ENCODE data around the gene PRDM4.

PRDM4 gene

DNA sequence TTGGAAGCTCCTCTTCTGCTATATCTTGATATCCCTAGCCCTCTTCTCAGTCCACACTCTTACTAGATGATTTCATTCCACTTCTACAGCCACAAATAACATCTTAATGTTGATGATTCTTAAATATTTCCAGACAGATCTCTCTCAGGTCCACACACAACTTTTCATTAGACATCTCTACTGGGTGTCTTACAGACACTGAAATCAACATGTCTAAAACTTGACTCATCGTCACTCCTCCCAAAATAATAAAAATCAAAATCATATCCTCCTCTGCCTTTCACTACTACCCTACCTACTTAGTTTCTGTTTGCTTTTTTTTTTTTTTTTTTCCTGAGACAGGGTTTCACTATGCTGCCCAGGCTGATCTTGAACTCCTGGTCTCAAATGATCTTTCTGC lies 11.9 kb downstream of the PRDM4 start:
- TF ChIP-seq GATA3 (IDR thresholded peaks at IDR 0.05; ENCODE audit: low read depth, low read length) (no peak), GATA2 (IDR thresholded peaks at IDR 0.05; ENCODE audit: low read depth, low read length) (no peak)

DNA sequence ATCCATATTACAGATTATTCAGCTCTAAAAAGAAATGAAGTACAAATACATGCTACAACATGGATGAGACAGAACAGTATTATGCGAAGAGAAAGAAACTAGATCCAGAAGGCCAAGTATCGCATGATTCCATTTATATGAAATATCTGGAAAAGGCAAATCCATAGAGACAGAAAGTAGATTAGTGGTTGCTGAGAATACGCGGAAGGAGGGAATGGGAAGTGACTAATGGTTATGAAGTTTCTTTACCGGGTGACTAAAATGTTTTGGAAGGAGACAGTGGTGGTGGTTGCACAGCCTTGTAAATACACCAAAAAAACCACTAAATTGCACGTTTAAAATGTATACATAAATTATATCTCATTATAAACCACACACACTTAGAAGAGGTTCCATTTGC lies 12.5 kb downstream of the PRDM4 start:
- TF ChIP-seq GATA3 (IDR thresholded peaks at IDR 0.05; ENCODE audit: low read depth, low read length) (no peak), GATA2 (IDR thresholded peaks at IDR 0.05; ENCODE audit: low read depth, low read length) (no peak)

DNA sequence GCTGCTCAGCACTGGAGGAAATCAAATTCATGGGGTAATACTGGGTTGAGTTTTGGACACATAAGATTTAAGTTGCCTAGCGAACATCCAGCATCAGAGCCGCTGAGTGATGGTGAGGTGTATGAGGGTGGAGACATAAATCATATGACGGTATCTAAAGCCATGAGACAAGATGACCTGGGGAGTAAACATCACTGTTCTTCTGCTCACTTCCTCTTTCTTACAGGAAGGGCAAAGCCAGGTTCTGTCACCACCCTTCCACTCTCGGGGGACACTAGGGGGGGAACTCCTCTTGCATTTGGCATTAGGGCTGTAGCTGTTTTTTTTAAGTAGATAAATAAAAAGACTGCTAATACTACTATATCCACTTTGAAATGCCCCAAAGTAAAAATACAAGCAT lies 24.0 kb downstream of the PRDM4 start:
- TF ChIP-seq GATA3 (IDR thresholded peaks at IDR 0.05; ENCODE audit: low read depth, low read length) (no peak), GATA2 (IDR thresholded peaks at IDR 0.05; ENCODE audit: low read depth, low read length) (no peak)

DNA sequence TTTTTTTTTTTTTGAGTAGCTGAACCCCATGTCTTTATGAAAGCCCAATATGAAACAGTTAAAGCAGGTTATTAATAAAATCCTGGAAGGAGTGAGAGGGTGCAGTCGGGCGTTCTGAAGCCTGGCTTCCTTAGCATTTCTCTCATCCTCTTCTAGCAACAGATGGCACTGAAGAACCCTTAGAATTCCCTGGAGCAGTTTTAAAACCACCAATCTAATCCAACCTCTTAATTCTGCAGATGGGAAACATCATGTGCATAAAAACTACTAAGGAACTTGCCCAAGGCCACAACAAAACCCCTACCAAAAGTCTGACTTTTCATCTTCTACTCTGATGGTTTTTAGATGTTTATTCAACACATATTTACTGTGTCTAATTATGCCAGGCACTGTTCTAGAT lies 25.2 kb downstream of the PRDM4 start:
- TF ChIP-seq GATA2 (IDR thresholded peaks at IDR 0.05; ENCODE audit: low read depth, low read length) (no peak), GATA3 (IDR thresholded peaks at IDR 0.05; ENCODE audit: low read depth, low read length) (no peak)

DNA sequence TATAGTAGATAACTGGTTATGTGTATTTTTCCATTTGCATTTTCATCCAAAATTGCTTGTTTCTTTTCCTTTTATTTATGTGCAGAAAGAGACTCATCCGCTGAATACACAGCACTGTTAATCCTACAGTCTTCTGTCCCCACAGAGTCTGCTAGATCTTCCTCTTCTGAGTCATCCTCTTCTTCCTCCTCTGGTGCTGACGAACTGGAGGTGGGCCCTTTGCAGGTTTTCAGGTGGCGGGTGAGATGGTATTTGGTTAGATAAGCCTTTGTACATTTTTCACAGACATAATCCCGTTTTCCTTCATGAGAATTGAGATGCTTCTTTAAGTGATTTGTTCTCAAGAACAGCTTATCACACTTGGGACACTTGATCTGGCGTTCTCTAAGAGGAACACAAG lies 26.8 kb downstream of the PRDM4 start:
- no peak for TF ChIP-seq GATA2 (IDR thresholded peaks at IDR 0.05; ENCODE audit: low read depth, low read length)
- no peak for TF ChIP-seq GATA3 (IDR thresholded peaks at IDR 0.05; ENCODE audit: low read depth, low read length)

DNA sequence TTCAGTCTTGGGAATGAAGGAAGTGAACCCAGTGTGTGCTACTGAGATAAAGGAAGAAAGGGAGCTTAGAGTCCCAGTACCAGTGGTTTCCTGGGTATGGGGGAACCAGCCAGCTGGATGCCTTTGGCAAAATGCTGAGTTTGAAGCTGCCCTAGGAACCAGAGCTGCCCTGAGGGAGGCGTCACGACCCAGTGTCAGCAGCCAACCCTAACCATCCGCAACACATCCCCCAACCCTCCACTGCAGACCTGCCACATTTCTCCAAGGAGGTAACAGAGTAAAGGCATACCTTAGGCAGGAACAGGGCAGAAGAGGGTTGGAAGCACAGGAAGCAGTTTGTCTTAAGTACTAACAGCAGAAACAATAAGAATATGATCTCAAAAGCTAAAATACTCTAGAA lies 28.6 kb downstream of the PRDM4 start:
- TF ChIP-seq GATA3 (IDR thresholded peaks at IDR 0.05; ENCODE audit: low read depth, low read length), result no peak
- no peak for TF ChIP-seq GATA2 (IDR thresholded peaks at IDR 0.05; ENCODE audit: low read depth, low read length)

DNA sequence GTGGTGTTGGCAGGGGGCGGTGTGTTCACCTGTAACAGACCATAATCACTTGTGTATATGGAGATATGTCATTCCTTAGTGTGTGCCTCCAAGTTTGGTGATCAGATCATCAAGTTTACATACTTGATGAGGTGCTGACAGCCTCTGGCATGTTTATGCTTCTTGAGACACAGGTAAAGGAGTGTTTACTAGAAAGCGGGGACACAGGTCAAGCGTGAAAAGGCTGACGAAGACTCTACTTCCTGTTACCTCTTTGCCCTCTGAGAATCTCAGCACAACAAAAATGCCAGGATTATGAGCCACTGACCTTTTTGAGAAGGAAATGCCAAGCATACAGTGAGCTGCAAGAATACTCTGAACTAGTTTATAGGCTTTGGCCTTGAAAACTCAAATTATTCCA lies 29.6 kb downstream of the PRDM4 start:
- TF ChIP-seq GATA2 (IDR thresholded peaks at IDR 0.05; ENCODE audit: low read depth, low read length) (no peak), GATA3 (IDR thresholded peaks at IDR 0.05; ENCODE audit: low read depth, low read length) (no peak)

DNA sequence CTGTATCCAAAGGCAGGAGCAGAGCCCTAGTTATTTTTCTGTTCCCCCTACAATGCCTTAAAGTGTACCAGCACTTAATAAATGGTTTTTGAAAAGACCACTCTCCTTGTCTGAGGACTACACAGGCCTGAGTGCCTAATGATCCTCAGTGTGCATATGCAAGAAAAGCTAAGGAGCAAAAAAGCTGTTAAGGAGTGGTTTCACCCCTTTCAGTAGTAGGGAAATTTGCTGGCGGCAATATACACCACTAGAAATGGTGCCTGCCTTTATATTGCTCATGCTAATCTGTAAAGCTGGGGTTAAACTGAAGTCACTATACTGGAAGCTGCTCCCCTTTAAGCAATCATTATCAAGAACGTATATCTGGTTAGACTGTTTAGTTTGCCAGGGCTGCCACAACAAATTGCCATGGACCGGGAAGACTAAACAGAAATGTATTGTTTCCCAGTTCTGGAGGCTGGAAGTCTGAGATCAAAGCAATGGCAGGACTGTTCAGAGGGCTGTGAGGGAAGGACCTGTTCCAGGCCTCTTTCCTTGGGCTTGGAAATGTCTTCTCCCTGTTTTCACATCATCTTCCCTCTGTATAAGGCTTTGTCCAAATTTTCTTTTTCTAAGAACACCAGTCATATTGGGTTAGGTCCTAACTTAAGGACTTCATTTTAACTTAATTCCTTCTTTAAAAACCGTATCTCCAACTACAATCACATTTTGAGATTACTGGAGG lies 30.2 kb downstream of the PRDM4 start:
- no peak for TF ChIP-seq GATA3 (IDR thresholded peaks at IDR 0.05; ENCODE audit: low read depth, low read length)
- TF ChIP-seq GATA2 (IDR thresholded peaks at IDR 0.05; ENCODE audit: low read depth, low read length), result no peak

DNA sequence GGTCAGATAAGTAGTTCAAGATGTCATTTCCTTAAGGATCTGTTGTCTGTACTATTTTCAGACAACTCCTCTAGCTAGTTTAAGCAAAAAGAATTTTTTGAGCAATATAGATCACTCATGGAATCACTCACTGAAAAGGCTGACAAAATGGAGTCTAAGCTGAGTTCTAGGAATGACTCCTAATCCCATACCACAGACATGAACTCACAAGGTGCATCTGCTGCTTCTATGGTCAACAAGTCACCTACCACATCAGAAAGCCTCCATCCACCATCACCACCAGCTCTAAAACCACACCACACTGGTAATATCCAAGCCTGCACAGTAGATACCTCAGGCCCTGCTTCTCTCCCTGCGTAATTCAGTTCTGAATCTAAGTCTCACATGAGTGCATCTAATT lies 42.3 kb downstream of the PRDM4 start:
- no peak for TF ChIP-seq GATA3 (IDR thresholded peaks at IDR 0.05; ENCODE audit: low read depth, low read length)
- TF ChIP-seq GATA2 (IDR thresholded peaks at IDR 0.05; ENCODE audit: low read depth, low read length), result no peak

DNA sequence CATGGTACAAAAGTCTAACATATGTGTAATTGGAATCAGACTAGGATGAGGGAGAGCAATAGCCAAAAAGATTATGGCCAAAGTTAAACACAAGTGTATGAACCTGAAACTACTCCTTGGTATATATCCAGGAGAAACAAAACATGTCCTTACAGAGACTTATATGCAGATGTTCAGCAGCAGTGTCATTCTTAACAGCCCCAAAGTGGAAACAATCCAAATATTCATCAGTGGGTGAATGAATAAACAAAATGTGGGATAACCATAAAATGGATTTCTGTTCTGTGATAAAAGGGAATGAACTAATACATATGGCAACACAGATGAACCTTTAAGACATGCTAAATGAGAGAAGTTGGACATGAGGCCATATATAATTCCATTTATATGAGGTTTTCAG lies 45.2 kb downstream of the PRDM4 start:
- TF ChIP-seq GATA3 (IDR thresholded peaks at IDR 0.05; ENCODE audit: low read depth, low read length), result no peak
- TF ChIP-seq GATA2 (IDR thresholded peaks at IDR 0.05; ENCODE audit: low read depth, low read length), result no peak

DNA sequence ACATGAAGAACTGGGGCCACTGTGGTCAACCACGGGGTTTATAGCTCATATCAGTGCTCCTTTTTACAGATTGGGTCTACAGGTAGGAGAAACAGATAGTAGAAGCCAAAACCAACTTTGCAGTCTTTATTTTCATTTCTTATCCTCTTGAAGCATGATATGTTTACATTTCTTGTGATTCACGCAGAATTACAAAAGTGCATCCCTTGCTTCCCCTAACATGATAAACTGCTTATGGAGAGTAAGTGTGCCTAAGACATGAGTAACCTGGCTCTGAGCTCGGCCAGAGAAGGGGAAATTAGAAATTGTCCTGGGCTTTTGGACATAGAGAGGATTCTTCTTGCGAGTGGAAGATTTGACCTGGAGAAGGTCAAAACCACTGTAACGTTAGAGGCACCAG lies 56.9 kb downstream of the PRDM4 start:
- TF ChIP-seq GATA3 (IDR thresholded peaks at IDR 0.05; ENCODE audit: low read depth, low read length), result no peak
- no peak for TF ChIP-seq GATA2 (IDR thresholded peaks at IDR 0.05; ENCODE audit: low read depth, low read length)

DNA sequence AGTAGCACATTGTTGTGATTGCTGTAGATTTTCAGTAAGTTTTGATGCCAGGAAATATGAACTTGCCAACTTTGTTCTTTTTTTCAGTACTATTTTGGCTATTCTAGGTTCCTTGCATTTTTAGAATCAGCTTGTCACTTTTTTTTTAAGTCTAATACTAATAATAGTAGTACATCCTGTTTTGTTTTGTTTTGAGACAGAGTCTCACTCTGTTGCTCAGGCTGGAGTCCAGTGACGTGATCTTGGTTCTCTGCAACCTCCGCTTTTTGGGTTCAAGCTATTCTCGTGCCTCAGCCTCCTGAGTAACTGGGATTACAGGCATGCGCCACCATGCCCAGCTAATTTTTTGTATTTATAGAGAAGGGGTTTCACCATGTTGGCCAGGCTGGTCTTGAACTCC lies 58.8 kb downstream of the PRDM4 start:
- no peak for TF ChIP-seq GATA2 (IDR thresholded peaks at IDR 0.05; ENCODE audit: low read depth, low read length)
- TF ChIP-seq GATA3 (IDR thresholded peaks at IDR 0.05; ENCODE audit: low read depth, low read length), result no peak

DNA sequence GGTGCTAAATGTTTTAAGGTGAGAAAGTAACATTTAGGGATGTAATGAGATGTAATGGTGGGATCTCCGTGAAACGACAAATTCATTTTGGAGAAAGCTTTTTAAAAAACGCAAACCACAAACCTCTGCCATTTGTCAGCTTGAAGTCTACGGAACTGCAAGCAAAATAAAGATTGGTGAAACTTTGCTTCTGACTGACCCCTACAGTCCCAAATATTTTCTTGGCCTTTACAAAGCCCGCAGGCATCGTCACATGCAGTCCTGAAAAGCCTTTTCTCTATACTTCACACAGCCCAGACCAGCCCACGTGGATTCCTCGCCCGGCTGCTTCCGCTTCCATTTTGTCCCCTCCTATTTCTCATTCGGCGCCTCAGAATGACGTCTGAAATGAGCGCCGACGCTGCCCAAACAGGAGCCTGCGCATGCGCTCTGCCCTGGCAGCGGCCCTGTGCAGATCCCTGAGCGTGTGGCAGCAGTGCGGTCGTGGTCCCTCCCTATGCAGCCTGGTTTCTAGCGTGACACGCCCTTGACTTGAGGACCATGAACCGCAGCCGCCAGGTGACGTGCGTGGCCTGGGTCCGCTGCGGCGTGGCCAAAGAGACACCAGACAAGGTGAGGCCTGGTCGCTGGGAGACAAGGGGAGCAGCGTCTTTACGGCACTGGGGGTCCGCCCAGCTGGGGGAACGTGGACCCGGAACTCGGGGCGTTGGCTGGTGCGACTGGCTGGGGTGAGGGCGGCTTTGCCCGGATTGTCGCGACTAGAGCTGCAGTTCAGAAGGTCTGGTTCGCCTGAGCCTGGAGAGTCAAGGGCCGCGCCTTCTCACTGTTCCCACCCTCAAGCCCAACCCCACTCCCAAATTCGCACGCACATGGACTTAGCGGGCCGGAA lies 75.3 kb downstream of the PRDM4 start, which contains the start of gene PWP1:
PWP1 (plus strand) TSS at position 440 of the 889 bp plus-strand sequence; CDS start at position 541, 101 bp downstream.
- TF ChIP-seq GATA3 (IDR thresholded peaks at IDR 0.05; ENCODE audit: low read depth, low read length) (no peak), GATA2 (IDR thresholded peaks at IDR 0.05; ENCODE audit: low read depth, low read length) (no peak; the same call in 1 of the 2 replicates)

DNA sequence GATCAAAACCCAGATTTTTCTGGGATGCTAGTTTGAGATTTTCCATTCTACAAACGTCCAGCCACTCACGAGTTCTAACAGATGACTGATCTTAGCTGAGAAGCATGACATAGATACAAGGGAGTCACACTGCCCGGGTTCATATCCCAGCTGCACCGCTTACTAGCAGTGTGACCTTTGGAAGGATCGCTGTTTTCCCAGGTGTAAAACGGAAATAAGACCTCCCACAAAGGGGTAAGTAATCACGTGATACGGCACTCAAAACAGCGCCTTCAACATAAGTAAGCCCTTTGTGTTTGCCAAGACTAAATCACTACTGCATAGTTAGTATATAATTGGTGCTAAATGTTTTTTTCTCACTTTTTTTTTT lies 76.0 kb downstream of the PRDM4 start:
- TF ChIP-seq GATA3 (IDR thresholded peaks at IDR 0.05; ENCODE audit: low read depth, low read length), result no peak
- no peak for TF ChIP-seq GATA2 (IDR thresholded peaks at IDR 0.05; ENCODE audit: low read depth, low read length)

Data from SH-SY5Y (cell line).